DMS114 treated with DMSO at 0.1 percent for 48 hours (cell line): ENCODE results near the gene ACSL6.

Experiments
- DNase-seq: peaks from one replicate; lab custom pipeline; 2025; ENCODE audit not compliant: unreplicated experiment; lab: John Stamatoyannopoulos, UW

Gene ACSL6

DNA sequence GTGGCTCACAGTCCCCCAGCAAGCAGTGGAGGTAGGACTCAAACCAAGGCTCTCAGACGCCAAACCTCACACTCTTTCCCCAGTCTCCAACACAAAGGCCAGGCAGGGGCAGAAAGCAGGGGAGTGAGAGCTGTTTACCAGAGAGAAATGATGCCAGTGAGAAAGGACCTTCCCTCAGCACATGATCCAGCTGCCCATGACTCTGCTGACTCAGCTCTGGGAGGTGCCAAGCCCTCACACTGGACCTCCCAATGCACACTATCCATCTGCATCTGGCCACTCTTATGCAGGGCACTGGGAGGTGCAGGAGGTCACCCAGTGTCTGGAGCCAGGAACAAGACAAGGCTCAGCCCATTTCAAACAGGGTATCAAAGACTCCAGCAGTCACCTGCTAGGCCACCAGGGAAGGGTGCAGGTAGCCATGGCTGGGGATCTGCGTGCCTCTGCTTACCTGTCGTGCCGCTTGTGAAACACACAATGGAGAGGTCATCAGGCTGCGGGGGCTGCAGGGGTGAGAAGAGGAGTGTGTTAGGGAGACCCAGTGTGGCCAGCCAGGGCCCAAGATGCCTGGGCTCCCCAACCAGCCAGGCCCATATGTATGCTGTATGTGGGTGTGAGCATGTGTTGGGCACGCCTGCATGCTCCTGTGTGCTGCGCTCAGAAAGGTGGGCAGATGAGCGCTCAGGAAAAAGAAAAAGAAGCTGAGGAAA is 26.3 kb downstream of the ACSL6 start:
- DNase-seq = no peak

DNA sequence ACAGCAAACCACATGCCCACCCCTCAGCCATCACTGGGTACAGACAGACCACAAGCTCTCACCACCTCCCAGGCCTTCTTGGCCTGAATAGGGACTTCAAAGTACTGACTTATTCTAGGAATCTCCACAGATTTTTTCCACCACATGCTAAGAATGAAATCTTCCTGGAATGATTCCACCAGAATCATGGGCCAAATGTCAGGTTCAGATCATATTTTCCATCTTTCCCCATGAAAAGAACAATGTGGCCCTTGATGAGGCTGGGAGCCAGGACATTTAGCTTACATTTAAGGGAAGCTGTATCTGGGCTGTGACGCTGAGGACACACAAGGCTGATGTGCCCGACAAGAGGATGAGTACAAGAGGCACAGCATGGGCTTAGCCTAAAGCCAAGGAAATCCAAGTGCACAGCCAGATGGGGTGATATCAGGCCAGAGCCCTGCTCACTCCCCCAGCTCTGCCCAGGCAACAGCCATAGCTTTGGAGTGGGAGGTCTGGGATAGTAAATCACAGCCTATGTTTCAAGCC is 28.1 kb downstream of the ACSL6 start:
- no peak for DNase-seq

GRCh38 chr5:131981516-131981915 is 29.9 kb downstream of the ACSL6 start:
- DNase-seq = no peak

DNA sequence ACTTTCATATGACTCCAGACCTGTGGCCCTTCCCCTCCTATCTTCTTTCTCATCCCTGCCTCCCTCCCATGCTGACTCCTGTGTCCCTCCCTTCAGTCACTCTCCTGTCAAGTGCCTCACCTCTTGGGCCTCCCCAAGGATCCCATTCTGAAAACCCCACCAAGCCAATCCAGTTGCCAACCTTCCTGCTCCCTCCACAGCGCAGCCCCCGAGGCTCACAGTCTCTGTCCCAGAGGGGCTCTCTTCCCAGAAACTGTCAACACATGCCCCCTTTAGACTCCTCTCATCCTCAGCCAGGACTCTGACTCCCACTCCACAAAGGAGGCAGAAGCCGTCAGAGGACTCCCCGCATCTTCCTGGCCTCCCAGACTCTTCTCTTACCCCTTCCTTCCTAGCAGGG is 30.8 kb downstream of the ACSL6 start:
- DNase-seq = no peak

DNA sequence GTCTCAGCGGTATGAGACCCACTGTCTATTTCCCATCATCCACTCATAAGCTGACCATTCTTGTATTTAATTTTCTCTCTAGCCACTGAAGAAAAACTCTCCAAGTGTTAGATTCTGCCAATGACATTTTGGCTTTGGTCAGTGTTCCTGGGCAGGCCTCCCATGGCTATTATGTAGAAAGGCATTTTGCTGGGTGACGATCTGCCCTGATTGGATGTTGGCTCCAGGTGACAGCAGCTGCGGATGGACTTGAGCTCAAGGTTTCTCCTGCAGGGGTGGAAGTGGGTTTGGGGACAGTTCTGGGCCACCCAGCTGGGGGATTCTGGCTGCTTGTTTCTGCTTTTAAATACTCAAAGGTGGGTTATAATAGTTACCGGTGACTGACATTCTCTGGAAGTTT is 31.6 kb downstream of the ACSL6 start:
- DNase-seq = no peak

DNA sequence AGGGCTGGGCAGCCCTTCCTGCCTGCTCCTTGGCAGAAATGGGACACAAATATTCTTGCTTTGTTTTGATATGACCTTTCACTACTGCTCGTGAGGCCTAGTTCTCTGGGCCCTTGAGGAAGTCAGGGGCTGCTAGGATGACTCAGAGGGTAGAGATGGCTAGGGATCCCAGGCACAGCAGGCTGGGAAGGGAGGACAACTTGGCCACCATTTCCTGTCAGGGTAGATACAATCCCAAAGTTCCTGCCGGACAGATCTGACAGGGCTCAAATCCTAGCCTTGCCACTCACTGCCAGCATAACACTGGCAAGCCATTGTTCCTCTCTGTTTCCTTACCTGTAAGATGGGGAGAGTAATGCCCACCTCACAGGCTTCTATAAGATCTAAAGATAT is 34.2 kb downstream of the ACSL6 start:
- DNase-seq = no peak

DNA sequence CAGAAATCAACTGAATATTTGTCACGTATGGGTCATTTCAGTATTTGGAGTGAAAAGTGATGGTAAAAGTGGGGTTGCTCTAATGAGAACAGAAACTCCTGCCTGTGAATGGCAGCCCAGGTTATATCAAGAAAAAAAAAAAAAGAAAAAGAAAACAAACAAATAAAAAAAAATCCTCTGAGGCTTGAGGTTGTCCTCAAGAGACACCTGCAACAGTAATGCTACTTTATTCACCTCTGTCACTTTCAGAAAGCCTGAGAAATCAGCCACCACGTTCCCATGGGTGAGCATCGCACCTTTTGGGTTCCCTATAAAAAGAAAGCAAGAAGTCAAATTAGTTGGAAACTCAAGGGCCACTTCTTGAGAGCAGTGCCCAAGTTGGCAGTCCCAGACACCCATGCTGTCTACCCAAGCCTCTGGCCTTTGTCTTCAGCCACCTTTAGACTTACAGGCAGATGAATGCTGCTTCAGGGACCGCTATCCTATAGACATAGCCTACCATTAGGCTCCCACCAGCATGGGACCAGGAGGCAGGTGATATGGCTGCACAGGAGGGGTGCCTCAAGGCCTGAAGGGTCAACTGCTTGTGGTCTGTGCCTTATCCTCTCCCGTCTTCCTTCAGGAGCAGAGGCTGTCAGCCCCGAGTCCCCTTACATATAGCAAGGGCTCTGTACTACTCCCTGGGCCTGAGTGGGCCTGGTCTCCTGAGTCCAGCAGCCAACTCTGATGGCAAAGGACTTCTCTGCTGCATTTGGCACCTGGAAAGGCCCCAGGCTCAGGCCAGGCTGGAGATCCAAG is 34.8 kb downstream of the ACSL6 start:
- no peak for DNase-seq

DNA sequence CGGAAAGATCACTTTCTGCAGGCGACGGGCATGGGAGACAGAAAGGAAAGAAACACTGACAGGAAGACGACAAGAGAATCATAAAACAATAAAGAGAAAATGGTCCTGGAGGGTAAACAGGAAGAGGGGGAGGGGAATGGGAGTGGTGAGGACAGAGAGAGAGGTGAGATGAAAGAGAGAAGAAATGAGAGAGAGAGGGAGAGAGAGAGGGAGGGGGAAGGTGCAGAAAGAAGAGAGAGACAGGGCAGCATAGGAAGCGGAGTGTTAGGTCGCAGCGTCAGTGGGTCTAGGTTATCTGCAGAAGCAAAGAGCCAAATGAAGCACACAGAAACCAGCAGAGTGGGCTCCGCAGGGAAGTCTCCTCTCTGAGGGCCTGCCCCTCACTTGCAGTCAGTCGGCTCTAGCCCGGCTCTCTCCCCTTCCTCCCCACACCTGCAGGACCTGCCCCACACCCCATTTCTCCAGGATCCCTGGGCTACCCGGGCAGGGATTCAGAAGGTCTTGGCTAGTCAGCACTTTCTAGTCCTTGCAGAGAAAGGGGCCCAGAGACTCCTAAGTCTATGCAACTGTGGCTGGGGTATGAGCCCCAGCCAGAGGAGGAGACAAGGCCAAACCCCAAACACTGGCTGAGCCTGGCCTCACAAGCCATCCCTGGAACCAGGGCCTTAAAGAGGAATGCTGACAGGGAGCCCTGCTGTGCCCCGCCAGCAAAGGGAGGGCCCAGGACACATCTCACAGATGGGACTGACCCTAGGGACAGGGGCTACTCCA is 36.3 kb downstream of the ACSL6 start:
- no peak for DNase-seq

DNA sequence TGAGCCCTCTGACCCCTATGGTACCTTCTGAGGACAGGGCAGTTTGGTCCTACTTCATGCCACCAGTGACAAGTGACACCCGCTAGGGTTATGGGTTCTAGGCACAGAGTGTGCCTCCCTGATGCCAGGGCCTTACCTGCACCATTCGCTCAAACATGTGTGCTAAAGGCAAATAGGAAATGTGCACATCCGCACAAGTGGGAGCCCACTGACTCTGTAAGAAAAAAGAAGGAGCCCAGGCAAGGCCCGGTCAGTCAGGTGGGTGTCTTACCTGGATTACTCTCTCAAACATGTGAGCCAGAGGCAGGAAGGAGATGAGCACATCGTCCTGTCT is 36.9 kb downstream of the ACSL6 start:
- no peak for DNase-seq

DNA sequence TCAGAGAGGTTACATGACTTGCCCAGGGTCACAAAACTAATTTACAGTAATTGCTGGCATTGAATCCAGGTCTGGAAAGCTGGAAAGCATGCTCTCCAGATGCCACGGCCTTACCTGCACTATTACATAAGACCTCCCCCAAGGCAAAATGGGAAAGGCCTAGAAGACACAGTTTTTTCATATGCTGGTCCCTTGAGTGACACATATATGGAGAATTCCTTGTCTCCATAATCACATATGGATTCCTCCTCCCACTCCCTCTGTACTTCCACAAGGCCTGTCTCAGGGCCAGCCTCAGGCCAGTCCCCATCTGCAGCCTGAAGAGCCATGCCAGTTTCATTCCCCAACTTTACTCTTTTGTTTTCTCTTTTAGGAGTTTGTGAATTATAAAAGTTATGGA is 37.4 kb downstream of the ACSL6 start:
- DNase-seq = no peak

DNA sequence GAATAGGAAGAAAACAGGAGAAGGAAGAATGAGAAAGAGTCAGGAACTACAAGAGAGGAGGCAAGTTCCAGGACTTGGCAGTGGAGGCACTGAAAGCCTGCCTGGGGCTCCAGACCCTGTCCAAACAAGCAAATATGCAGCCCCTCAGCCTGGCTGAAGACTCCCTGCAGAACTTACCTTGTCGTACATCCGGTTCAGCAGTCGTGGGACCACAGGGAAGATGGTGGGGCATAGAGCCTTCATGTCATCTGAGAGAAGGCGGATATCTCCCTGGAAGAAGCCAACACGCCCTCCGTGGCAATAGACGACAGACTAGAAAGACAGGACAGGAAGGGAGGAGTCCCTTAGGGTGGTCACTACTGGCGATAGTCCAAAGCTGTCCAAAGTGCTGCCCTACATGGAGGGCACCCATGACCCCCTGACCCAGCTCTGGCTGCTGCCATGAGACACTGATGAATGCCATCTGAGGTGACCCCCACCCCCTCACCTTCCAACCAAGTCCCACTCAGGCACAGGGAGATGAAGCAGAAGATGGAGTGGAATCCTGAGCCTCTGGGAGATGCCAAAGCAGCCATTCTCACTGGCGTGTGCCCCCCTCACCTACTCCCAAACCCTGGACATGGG is 38.3 kb downstream of the ACSL6 start:
- no peak for DNase-seq

DNA sequence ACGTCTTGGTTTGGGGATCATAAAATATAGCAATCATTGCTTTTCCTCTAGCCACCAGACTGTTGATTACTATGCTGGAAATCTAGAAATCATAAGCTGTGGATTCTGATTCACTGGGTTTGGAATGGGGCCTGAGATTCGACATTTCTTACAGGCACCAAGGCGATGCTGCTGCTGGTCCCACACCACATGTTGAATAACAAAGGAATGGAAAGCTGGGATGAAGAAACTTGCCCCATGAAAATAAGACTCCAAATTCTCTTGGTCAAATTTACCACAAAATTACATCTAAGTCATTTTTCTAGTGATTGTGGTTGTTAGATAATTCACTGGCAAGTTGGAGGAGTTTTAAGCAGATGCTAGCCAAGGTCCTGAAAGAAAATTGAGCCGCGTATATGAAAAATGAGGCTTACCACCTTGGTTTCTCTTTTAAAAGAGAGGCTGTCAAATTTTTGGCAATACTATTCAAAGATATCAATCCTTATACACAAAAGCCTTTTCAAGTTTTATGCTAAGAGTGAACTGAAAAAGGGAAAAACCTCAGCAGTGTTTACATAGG is 43.0 kb downstream of the ACSL6 start:
- no peak for DNase-seq

GRCh38 chr5:131966551-131966950 is 44.9 kb downstream of the ACSL6 start:
- no peak for DNase-seq

DNA sequence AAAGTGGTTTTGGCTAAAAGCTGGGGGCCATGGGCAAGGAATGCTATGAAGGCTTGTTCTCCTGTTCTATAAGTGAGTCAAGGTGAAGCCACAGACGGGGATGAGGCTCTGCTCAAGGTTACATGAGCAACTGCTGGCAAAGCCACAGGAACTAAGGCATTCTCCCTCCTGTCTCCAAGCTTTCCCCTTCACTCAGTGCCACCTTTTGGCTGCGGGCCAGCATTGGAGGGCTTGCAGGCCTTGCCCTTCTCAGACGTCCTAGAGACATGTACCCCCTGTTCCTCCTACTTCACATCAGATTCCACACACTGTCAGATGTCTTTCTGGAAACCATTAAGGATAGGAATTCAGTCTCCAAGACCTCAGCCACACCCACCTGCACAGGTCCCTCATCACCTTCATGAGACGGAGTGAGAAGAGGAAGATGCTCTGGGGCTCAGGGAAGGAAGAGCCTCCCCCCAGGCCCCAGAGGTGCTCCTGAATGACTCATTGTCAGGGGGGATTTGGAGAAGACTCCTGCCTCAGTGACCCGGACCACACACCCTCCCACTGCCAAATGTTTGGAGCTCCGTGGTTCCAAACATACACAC is 45.5 kb downstream of the ACSL6 start:
- DNase-seq = no peak

DNA sequence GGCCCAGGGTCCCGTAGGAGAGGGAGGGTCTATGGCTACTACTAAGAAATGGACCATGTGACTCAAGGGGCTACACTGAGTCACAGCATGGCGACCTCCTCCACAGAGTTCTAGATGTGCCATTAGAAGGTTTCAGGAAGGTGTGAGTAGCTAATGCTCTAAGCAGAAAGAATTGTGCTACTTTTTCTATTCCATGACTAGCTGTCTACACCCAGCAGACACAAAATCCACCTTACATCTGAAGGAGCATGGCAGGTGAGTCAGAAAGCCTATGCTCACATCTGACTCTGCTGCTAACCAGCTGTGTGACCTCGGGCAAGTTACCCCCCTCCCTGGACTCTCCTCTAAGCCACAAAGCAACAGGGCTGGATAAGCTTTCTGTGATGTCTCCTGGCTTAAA is 51.6 kb downstream of the ACSL6 start:
- DNase-seq = no peak

DNA sequence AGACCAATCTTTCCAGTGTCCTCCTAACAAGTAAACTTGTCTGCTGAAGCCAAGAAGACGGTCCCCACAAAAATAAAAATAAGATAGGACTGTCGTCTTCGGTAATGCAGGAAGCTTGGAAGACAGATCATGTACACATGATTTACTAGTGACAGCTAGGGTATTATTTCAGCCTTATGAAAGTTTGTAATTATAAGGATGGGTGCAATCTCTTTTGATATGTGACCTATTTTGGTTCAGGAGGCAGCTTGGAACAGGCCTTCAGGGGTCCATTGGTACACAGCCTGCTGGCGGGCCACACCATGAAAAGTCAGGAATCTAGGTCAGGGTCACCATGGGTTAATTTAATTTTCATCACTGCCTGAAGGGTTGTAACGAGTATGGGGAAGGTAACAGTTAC is 52.3 kb downstream of the ACSL6 start:
- no peak for DNase-seq

GRCh38 chr5:131957721-131958441 is 53.6 kb downstream of the ACSL6 start:
- DNase-seq = no peak

GRCh38 chr5:131953969-131954368 is 57.5 kb downstream of the ACSL6 start:
- DNase-seq = no peak

DNA sequence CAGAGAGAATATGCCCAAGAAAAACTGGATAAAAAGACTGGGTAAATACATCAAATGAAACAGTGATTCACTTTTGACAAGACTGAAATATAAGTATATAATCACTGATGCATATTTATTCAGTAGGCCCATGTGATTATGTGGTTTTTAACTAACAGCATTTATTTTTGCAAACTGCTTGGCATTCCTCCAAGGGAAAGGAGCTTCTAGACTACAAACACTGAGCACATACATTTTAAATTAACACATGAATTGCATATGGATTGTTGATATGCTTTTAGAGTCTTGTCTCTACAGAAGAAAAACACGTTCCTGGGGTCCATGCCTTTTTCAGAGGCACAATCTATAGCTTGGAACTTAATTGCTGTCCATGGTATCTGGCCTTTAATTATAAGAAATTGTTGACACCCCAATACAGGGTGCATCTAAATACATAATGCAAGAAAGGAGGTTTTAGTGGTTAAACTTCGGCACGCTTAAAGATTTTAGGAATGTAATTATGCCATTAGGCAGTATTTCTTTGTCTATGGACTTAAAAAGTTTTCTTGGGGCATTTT is 59.1 kb downstream of the ACSL6 start:
- DNase-seq = no peak

- DNase-seq = no peak
These were observed 60.8 kb downstream of the ACSL6 start for GRCh38 chr5:131950706-131951105.
